ENCODE results near the gene CD244.

The CD244 gene

GRCh38 chr1:160844447-160845232, 18.0 kb downstream of the CD244 start:
- FAIRE-seq, result no peak

DNA sequence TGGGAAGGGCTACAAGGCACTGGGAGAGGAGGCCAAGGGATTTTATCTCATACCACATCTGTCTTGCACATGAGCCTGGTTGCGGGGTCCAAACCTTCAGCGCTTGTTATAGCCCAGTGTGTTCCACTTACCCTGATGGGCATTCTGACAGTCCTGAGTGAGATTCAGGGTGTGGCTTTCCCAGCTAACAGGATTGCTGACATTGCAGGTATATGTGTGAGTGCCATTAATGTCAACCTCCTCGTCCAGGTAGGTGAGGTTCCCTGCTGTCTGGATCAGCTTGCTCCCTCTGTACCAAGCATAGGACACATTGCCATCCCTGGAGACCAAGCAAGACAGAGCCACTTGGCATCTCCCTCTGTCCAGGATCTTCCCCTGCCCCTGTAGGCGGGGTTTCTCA, 21.6 kb downstream of the CD244 start:
- no peak for FAIRE-seq

DNA sequence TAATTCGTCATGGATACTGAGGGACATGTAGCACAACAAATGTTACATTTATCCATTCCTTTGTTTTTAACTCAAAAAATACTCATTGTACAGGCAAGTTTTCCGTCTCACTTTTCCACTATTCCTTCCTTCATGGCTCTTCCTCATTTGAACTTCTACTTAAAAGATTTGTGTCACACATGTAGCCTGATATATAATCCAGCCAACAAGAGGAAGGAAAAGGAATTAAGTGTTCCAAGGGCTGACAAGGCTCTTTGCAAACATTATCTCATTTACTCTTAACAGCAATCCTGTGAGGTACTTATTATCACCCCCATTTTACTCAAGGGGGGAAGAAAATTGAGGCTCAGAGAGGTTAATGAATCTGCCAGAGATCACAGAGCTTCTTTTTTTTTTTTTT, 22.9 kb downstream of the CD244 start:
- no peak for FAIRE-seq

DNA sequence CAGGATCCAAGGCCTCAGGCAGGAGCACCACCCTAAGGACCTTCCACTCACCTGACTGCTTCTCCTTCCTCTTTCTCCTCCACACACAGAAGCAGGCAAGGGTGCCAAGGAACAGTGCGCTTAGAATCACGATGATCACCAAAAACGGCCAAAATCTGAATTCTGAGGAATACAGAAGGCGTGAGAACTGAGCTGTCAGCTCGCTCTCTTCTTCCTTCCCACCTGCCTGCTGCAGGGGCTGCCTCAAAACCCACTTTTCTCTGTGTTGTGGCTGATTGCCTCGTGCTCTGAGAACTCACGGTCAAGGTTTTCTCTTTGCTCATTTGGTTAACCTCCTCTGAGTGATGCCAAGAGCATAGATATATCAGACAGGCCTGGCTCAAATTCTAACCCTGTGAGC, 23.8 kb downstream of the CD244 start:
- FAIRE-seq, result no peak

GRCh38 chr1:160837558-160838205, 25.0 kb downstream of the CD244 start:
- no peak for FAIRE-seq

DNA sequence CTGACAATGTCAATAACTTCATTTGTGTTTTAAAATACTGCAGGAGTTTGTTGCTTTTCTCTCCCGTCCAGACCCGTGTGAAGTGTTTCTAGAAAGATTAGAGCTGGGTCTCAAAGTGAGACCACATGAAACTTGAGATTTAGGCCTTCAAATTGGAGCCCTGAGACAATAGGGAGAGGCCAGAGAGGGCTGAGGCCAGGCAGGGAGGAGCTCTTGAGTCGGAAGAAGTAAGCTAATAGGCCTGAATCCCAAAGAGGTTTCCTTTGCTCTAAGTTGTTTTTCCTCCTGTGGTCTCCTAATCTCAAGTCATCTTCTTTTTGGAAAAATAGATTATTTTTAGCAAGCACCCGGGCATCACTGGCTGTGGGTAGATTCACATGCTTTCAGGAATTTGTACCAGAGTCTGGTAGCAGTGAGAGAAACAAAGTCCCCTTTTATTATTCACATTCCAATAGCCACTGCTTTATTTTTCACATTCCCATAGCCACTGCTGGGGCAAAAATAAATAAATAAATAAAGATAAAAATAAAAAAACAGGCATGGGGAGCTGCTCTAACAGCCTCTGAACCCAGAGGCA, 25.6 kb downstream of the CD244 start:
- FAIRE-seq, result no peak

DNA sequence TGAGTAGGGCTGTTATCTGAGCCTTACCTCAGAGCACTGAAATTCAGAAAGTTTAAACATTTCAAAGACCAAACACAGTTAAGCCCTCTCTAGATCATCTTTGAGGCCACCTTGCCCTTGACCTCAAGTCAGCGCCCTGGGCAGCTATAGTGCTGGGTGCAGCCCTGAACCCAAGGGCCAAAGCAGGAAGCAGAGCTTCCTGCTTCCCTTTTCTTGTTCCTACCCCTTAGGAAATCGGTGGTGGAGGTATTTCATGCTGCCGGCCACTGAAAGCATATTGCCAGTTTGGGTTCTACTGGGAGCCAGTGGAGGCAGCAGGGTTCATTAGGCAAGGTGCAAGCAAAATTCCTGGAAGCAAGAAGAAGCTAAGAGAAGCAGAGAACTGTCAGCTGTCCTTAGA, 26.1 kb downstream of the CD244 start:
- FAIRE-seq, result no peak

- FAIRE-seq, result no peak
Measured at GRCh38 chr1:160835751-160836150, 26.9 kb downstream of the CD244 start.

DNA sequence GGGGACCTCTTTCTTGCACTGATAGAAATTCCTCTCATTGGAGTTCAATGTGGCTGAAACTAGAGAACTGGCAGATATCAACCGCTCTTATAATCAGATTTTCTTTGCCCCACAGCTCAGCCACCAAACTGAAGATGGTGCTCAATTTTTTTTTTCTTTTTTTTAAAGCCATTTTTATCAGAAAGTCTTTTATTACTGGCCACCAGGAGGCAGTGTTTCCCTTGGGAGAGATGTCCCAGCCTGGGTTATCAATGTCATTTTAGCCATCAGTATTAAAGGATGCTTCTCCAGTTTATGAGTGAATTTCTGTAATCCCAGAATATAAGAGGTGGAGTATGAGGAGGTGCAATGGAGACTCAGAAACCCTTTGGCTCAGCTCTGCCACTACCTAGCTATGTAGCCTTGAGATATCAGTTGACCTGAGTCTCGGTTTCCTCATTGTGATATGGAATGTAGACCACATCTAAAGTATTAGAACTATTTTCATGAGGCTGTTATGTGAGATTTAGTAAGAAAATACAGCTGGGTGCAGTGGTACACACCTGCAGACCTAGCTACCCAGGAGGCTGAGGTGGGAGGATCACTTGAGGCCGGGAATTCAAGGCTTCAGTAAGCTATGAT, 27.6 kb downstream of the CD244 start:
- FAIRE-seq, result peak; percentile 34

GRCh38 chr1:160830321-160831153, 32.1 kb downstream of the CD244 start:
- no peak for FAIRE-seq

DNA sequence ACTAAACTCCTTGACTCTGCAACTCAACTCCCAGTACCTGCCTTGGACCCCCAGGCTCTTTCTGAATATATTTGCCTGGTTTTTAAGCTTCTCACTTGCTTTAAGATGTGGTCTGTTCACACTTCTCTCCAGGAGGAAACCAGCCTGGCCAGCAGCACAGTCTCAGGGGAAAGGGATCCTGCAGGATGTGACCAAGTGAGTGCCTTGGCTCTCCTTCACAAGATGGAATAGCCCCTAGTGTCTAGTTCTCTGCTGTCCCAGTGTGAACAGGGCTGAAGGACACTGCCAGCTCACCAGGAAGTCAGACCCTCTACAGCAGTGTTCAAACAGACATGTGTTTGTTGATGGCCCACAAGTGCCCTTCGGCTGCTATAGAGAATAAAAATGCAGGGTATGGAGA, 32.9 kb downstream of the CD244 start:
- FAIRE-seq, result no peak

DNA sequence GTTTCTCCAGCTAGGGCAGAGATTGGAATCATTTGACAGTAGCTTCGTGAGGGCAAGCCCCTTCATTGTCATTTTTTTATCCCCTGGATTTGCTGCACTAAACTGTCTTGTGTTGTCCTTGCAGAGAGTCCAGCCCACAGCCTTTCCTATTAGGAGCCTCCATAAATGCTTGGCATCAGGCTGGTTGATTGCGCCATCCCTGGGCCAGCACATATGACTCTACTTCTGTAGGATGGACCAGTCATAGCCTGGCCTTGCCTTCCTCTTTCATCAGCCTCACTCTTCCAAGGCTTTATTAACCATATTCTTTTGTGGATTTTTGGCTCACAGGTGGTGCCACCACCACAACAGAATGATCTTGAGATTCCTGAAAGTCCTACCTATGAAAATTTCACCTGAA, 35.3 kb downstream of the CD244 start:
- no peak for FAIRE-seq

DNA sequence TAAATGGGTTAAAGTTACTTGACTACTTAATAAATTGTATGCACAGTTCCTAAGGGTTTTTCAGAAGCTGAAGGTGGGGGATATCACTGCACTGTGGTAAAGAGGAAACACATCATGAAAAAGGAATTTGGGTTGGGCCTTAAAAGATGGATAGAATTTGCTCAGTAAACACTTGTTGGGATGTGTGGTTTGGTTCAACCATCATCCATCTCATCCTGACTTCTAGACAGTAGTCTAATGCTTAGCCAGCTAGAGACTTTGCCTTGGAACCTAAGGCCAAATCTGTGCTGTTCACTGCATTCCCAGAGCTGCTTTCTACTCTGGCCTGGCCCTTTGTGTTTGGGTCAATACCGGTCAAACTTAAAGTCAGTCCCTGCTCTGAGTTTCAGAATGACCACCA, 36.1 kb downstream of the CD244 start:
- FAIRE-seq, result no peak

- no peak for FAIRE-seq
Measured at GRCh38 chr1:160823296-160823695, 39.4 kb downstream of the CD244 start.

GRCh38 chr1:160821627-160822026, 41.1 kb downstream of the CD244 start:
- FAIRE-seq, result no peak

DNA sequence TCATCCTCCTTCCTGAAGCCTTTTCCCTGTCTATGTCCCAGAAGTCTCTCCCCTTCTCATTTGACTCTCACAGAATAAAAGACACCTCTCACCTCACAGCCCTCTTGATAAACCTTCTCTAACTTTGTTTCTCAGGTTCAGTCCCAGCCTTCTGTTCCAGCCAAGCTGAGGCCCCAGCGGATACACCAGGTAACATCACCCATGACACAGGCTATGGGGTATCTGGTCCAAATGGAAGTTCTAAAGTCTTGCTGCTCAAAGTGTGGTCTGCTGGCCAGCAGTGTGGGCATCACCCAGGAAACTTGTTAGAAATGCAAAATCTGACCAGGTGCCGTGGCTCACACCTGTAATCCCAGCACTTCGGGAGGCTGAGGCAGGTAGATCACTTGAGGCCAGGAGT, 43.5 kb downstream of the CD244 start:
- no peak for FAIRE-seq

- FAIRE-seq, result no peak
Measured at GRCh38 chr1:160818207-160818937, 44.3 kb downstream of the CD244 start.

DNA sequence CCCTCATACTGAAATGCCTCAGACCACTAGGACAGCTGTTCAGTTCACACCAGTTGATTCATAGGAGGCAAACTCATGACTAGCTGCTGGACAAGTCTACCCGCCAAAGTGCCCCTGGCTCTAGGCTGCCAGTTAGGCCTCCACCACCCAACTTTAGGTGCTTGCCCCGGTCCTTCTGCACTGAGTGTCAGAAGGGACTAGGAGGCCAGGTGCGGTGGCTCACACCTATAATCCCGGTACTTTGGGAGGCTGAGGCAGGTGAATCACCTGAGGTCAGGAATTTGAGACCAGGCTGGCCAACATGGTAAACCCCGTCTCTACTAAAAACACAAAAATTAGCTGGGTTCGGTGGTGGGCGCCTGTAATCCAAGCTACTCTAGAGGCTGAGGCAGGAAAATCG, 47.8 kb downstream of the CD244 start:
- FAIRE-seq, result no peak

- FAIRE-seq, result no peak
Measured at GRCh38 chr1:160814316-160814715, 48.4 kb downstream of the CD244 start.

- FAIRE-seq, result no peak
Measured at GRCh38 chr1:160813215-160813614, 49.5 kb downstream of the CD244 start.

DNA sequence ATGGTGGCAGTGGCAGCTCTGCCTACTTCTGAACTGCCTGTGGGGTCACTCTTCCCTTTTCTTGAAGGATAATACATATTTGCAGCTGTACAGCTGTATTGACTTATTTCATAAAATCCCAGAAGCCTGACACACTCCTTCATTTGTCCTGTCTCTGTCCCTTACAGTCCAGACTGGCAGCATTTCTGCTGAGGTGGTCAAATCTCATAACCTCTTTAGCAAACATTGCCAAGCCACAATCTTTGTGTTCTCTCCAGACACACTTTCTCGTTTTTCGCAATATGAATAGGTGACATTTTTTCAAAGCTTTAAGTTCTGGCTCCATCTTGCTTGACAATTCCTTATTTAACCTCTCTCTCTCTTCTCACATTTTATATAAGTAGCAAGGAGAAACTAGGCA, 51.5 kb downstream of the CD244 start:
- no peak for FAIRE-seq

GRCh38 chr1:160810486-160810885, 52.2 kb downstream of the CD244 start:
- no peak for FAIRE-seq

Measured in A204.1 (cell line).